HG03175 (cell line): ENCODE measurements around the gene LTBP3.

Source experiments
- ATAC-seq: cut with Tn5 transposase; IDR thresholded peaks from one replicate; pipeline ENCODE4 v1.9.1; 2021; ENCODE audit warnings: mild to moderate bottlenecking, moderate library complexity; ENCODE audit not compliant: unreplicated experiment

The LTBP3 gene

GRCh38 chr11:65586247-65586630 is 28.1 kb upstream of the LTBP3 start:
- no peak for ATAC-seq

GRCh38 chr11:65585396-65586246 is 27.5 kb upstream of the LTBP3 start:
- no peak for ATAC-seq

GRCh38 chr11:65584723-65585171 is 26.6 kb upstream of the LTBP3 start:
- ATAC-seq: no peak

GRCh38 chr11:65584106-65584505 is 25.9 kb upstream of the LTBP3 start:
- ATAC-seq: no peak

GRCh38 chr11:65583589-65583988 is 25.4 kb upstream of the LTBP3 start:
- no peak for ATAC-seq

- no peak for ATAC-seq
Measured at GRCh38 chr11:65581928-65582327, 23.8 kb upstream of the LTBP3 start.

- ATAC-seq: no peak
Measured at GRCh38 chr11:65580756-65581155, 22.6 kb upstream of the LTBP3 start.

- ATAC-seq: no peak
Measured at GRCh38 chr11:65580031-65580692, 22.0 kb upstream of the LTBP3 start.

GRCh38 chr11:65579291-65579690 is 21.1 kb upstream of the LTBP3 start:
- no peak for ATAC-seq

GRCh38 chr11:65578667-65579066 is 20.5 kb upstream of the LTBP3 start:
- no peak for ATAC-seq

- ATAC-seq: no peak
Measured at GRCh38 chr11:65578134-65578533, 20.0 kb upstream of the LTBP3 start.

- no peak for ATAC-seq
Measured at GRCh38 chr11:65577756-65578109, 19.6 kb upstream of the LTBP3 start.

GRCh38 chr11:65576867-65577755 is 19.0 kb upstream of the LTBP3 start:
- no peak for ATAC-seq

- ATAC-seq: no peak
Measured at GRCh38 chr11:65576232-65576866, 18.2 kb upstream of the LTBP3 start.

- no peak for ATAC-seq
Measured at GRCh38 chr11:65575568-65576231, 17.5 kb upstream of the LTBP3 start, which contains the start of gene EHBP1L1. EHBP1L1 (plus strand) TSS chr11:65576053; CDS start chr11:65576303, 250 bp downstream.

GRCh38 chr11:65574811-65575567 is 16.8 kb upstream of the LTBP3 start:
- ATAC-seq: no peak

GRCh38 chr11:65574109-65574810 is 16.1 kb upstream of the LTBP3 start:
- peak; percentile 36 for ATAC-seq

GRCh38 chr11:65573391-65574079 is 15.4 kb upstream of the LTBP3 start:
- ATAC-seq: no peak
